H1 (cell line): ENCODE results near the gene ABHD14A. TPM values are rescaled to one million over a fixed set of nuclear protein-coding genes. Genes with fewer than 3 reads are reported as not detected.
A peak's percentile ranks its signal among the peaks of the same experiment; 100 is the strongest.

Source experiments
- ASH2L ChIP-seq: fragments of 200-600, 300-600 bp; sonication (generic); IDR thresholded peaks from one replicate; pipeline ENCODE4 v1.7.1; 2017; ENCODE audit warnings: low read length
- ATF2 ChIP-seq: IDR thresholded peaks from 2 replicates; pipeline ENCODE4 v1.6.1; 2012; ENCODE audit warnings: low read length, inconsistent platforms
- ATF3 ChIP-seq: IDR thresholded peaks from 2 replicates; pipeline ENCODE4 v1.6.1; 2011; ENCODE audit warnings: low read depth, mild to moderate bottlenecking, low read length; ENCODE audit not compliant: insufficient read depth
- CHD2 ChIP-seq: IDR thresholded peaks from 2 replicates; pipeline ENCODE4 v1.6.1; 2012; ENCODE audit warnings: low read length, improper control_type of control experiment
- GABPA ChIP-seq: IDR thresholded peaks from 2 replicates; pipeline ENCODE4 v1.6.1; 2011; ENCODE audit warnings: mild to moderate bottlenecking, low read length, moderate library complexity, borderline replicate concordance; ENCODE audit not compliant: insufficient read depth
- JUND ChIP-seq: IDR thresholded peaks from 2 replicates; pipeline ENCODE4 v1.6.1; 2011; ENCODE audit warnings: mild to moderate bottlenecking, improper control_type of control experiment, low read length
- KDM4A ChIP-seq: IDR thresholded peaks from one replicate; pipeline ENCODE4 v1.7.1; 2012; ENCODE audit warnings: low read depth, mild to moderate bottlenecking, moderate library complexity, low read length, inconsistent platforms; ENCODE audit not compliant: severe bottlenecking
- MAFK ChIP-seq: IDR thresholded peaks from 2 replicates; pipeline ENCODE4 v1.6.1; 2012; ENCODE audit warnings: low read depth, mild to moderate bottlenecking, improper control_type of control experiment, low read length
- POLR2A ChIP-seq, 2 experiments: IDR thresholded peaks; 1 replicate in 1 of 2; 2 replicates in 1 of 2; pipeline ENCODE4 v1.6.1; 2011; ENCODE audit warnings: low read depth in 2 of 2, low read length in 2 of 2, mild to moderate bottlenecking in 2 of 2; ENCODE audit errors: control extremely low read depth in 1 of 2
- RAD21 ChIP-seq, 2 experiments: IDR thresholded peaks in 1 of 2; conservative IDR thresholded peaks in 1 of 2; 2 replicates each; pipeline ENCODE4 v1.6.1; 2011; ENCODE audit warnings: low read depth in 2 of 2, low read length in 2 of 2, improper control_type of control experiment in 1 of 2, inconsistent platforms in 1 of 2, mild to moderate bottlenecking in 1 of 2, moderate library complexity in 1 of 2
- SIN3A ChIP-seq, 2 experiments: IDR thresholded peaks in 1 of 2; conservative IDR thresholded peaks in 1 of 2; 2 replicates each; pipeline ENCODE4 v1.6.1; 2011 to 2012; ENCODE audit warnings: low read length in 2 of 2, improper control_type of control experiment in 1 of 2, low read depth in 1 of 2, mild to moderate bottlenecking in 1 of 2
- SRF ChIP-seq: IDR thresholded peaks from 2 replicates; pipeline ENCODE4 v1.6.1; 2011; ENCODE audit warnings: mild to moderate bottlenecking, low read depth, low read length, moderate library complexity
- TAF7 ChIP-seq: optimal IDR thresholded peaks from 2 replicates; pipeline ENCODE3; 2011; ENCODE audit warnings: low read depth, mild to moderate bottlenecking, inconsistent platforms, low read length, moderate library complexity, borderline replicate concordance
- TBP ChIP-seq: IDR thresholded peaks from 2 replicates; pipeline ENCODE4 v1.6.1; 2011; ENCODE audit warnings: low read depth, low read length, improper control_type of control experiment
- TEAD4 ChIP-seq: IDR thresholded peaks from 2 replicates; pipeline ENCODE4 v1.6.1; 2012; ENCODE audit warnings: low read depth, low read length, inconsistent platforms, mixed read lengths
- USF2 ChIP-seq: IDR thresholded peaks from 2 replicates; pipeline ENCODE4 v1.6.1; 2011; ENCODE audit warnings: low read length, improper control_type of control experiment
- YY1 ChIP-seq: IDR thresholded peaks from 2 replicates; pipeline ENCODE4 v1.6.1; 2011; ENCODE audit warnings: low read depth, mild to moderate bottlenecking, low read length
- polyA plus RNA-seq, 7 experiments: library from polyadenylated mRNA; depleted of rRNA in 3 of 7; stranded (reverse) in 5 of 7; unstranded in 2 of 7; fragments of >200 nt in 5 of 7; fragments of 200-250 nt in 2 of 7; gene quantifications; 1 replicate in 5 of 7; 2 replicates in 1 of 7; 4 replicates in 1 of 7; pipeline versions ENCODE4 v1.2.1 to v1.2.3, GENCODE V29; 2011 to 2013; ENCODE audit warnings: missing spikeins in 2 of 7, mixed read lengths in 2 of 7
- total RNA-seq: library from RNA; stranded (reverse); fragmentation: NEBNext Ultra II Directional; extraction: Animal tissue kit (Norgen Biotek cat#: 25700); gene quantifications from 2 replicates; pipeline ENCODE4 v1.2.1, GENCODE V29; 2021
- TF ChIP-seq, protein P1 (sequence below): IDR thresholded peaks from 2 replicates; pipeline ENCODE4 v1.6.1; 2012; ENCODE audit warnings: inconsistent platforms
- TF ChIP-seq, protein P2 (sequence below): IDR thresholded peaks from 2 replicates; pipeline ENCODE4 v1.6.1; 2012; ENCODE audit warnings: inconsistent platforms

Gene ABHD14A
- total and polyA plus RNA-seq, 2 of the 8 experiments (the other 6 are each of a cell fraction or from before 2014, with no cell fraction given) = 4.6 to 9.8 TPM

DNA sequence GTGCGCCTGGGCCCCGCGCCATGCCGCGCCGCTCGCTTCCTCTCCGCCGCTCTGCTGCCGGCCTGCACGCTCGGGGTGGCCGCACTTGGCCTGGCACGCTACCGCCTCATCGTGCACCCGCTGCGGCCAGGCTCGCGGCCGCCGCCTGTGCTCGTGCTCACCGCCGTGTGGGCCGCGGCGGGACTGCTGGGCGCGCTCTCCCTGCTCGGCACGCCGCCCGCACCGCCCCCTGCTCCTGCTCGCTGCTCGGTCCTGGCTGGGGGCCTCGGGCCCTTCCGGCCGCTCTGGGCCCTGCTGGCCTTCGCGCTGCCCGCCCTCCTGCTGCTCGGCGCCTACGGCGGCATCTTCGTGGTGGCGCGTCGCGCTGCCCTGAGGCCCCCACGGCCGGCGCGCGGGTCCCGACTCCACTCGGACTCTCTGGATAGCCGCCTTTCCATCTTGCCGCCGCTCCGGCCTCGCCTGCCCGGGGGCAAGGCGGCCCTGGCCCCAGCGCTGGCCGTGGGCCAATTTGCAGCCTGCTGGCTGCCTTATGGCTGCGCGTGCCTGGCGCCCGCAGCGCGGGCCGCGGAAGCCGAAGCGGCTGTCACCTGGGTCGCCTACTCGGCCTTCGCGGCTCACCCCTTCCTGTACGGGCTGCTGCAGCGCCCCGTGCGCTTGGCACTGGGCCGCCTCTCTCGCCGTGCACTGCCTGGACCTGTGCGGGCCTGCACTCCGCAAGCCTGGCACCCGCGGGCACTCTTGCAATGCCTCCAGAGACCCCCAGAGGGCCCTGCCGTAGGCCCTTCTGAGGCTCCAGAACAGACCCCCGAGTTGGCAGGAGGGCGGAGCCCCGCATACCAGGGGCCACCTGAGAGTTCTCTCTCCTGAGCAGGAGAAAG lies 18.7 kb upstream of the ABHD14A start (continued):
- TF ChIP-seq, protein P1, sequence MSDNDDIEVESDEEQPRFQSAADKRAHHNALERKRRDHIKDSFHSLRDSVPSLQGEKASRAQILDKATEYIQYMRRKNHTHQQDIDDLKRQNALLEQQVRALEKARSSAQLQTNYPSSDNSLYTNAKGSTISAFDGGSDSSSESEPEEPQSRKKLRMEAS = peak; percentile 95
- TF ChIP-seq YY1 (no peak), SIN3A (conservative IDR thresholded peaks at IDR 0.05 in 1 of 2, IDR thresholded peaks at IDR 0.05 in 1 of 2; ENCODE audit: low read depth in 1 of 2, low read length in 2 of 2) (no peak; a peak in 1 of 4 replicates), POLR2A (IDR thresholded peaks at IDR 0.05; ENCODE audit: control extremely low read depth in 1 of 2, low read depth in 2 of 2, low read length in 2 of 2) (peak in 1 of 2 experiments; percentile 6; a peak in 1 of 3 replicates), CHD2 (no peak), TBP (no peak), ATF2 (no peak), USF2 (no peak), ATF3 (no peak), RAD21 (IDR thresholded peaks at IDR 0.05 in 1 of 2, conservative IDR thresholded peaks at IDR 0.05 in 1 of 2; ENCODE audit: low read depth in 2 of 2, low read length in 2 of 2) (peak; percentile 47 to 74), ASH2L (peak; percentile 44), JUND (no peak), KDM4A (peak; percentile 94), TAF7 (peak; percentile 18), GABPA (no peak; the same call in 1 of the 2 replicates), MAFK (no peak), SRF (no peak), TEAD4 (peak; percentile 76)
- TF ChIP-seq, protein P2, sequence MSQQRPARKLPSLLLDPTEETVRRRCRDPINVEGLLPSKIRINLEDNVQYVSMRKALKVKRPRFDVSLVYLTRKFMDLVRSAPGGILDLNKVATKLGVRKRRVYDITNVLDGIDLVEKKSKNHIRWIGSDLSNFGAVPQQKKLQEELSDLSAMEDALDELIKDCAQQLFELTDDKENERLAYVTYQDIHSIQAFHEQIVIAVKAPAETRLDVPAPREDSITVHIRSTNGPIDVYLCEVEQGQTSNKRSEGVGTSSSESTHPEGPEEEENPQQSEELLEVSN = peak; percentile 67
- TF ChIP-seq, all 59 proteins: peak for 19
